ENCODE results near the gene USP28.

Gene USP28

DNA sequence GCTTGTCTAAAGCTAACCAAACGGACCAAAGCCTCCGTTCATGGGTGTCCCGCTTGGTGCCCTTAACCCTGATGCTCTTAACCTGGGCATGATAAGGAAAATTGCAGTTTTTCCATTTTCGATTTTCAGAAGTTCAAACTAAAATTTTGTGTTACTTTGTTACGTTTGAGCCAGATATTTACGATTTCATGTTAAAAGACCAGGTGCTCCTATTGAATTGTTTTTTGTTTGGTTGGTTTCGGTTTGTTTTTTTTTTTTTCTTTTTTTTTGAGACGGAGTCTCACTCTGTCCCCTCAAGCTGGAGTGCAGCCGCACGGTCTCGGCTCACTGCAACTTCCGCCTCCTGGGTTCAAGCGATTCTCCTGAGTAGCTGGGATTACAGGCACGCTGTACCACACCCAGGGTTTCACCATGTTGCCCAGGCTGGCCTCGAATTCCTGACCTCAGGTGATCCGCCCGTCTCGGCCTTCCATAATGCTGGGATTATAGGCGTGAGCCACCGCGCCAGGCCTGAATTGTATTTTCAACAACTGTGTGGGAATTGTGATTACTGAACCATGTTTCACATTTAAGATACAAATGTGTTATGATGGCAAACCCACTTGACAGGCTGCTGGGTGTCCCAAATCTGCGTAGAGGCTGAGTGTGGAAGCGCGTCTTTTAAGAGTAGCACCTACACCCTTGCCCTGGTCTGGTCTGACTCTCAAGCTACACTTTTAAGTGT, 864 bp upstream of the USP28 start:
- peak overlapping the region; percentile 97 to 99 (median 97) for H3K27ac Mint-ChIP-seq
- no peaks in the 10 kb centered on the region for H3K36me3 Mint-ChIP-seq (ENCODE audit: low read depth)
- TF ChIP-seq, protein P1, sequence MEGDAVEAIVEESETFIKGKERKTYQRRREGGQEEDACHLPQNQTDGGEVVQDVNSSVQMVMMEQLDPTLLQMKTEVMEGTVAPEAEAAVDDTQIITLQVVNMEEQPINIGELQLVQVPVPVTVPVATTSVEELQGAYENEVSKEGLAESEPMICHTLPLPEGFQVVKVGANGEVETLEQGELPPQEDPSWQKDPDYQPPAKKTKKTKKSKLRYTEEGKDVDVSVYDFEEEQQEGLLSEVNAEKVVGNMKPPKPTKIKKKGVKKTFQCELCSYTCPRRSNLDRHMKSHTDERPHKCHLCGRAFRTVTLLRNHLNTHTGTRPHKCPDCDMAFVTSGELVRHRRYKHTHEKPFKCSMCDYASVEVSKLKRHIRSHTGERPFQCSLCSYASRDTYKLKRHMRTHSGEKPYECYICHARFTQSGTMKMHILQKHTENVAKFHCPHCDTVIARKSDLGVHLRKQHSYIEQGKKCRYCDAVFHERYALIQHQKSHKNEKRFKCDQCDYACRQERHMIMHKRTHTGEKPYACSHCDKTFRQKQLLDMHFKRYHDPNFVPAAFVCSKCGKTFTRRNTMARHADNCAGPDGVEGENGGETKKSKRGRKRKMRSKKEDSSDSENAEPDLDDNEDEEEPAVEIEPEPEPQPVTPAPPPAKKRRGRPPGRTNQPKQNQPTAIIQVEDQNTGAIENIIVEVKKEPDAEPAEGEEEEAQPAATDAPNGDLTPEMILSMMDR (IDR thresholded peaks at IDR 0.05; ENCODE audit: unreplicated experiment in 3 of 3): no peak
- H3K27me3 Mint-ChIP-seq (ENCODE audit: low read depth): no peaks in the 10 kb centered on the region
- peak overlapping the region; percentile 93 to 99 (median 95) for H3K4me3 Mint-ChIP-seq
- H3K9me3 Mint-ChIP-seq: no peaks in the 10 kb centered on the region
- H3K4me1 Mint-ChIP-seq: peaks cover 45% of the 10 kb centered on the region

DNA sequence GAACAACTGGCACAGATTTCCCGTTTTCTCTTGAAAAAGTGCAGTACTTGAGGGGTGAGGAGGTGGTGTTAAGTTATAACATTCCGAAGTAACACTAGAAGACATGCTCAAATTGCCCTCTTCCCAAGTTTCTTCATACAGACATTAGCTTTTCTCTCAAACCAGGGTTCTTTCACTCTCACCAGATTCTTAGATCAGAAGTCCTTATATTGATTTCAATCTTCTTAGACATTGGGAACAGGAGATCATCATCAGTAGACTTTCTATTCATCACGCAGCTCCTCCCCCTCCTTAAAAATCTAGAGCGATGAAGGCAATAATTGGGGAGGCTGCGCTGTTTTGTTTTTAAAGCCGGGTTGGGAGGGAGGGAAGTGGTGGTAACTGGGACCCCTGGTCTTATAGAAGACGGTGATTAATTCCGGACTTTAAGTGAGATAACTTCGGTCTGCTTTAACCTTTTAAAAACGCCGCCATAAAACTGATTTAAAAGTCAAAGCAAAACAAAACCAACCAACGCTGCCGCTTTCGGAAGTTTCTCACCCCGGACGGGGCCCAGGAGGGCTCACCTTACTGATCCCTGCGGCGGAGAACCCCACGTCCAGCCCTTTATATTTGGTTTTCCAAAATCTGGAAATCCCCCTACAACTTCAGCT, 665 bp downstream of the USP28 start:
- H3K4me3 Mint-ChIP-seq: peak overlapping the region; percentile 84 to 94 (median 89)
- H3K27me3 Mint-ChIP-seq (ENCODE audit: low read depth): no peaks in the 10 kb centered on the region
- TF ChIP-seq, protein P1 (IDR thresholded peaks at IDR 0.05; ENCODE audit: unreplicated experiment in 3 of 3): no peak
- peaks cover 50% of the 10 kb centered on the region for H3K4me1 Mint-ChIP-seq
- peak overlapping the region; percentile 68 to 87 (median 84) for H3K27ac Mint-ChIP-seq
- no peaks in the 10 kb centered on the region for H3K36me3 Mint-ChIP-seq (ENCODE audit: low read depth)
- no peaks in the 10 kb centered on the region for H3K9me3 Mint-ChIP-seq

DNA sequence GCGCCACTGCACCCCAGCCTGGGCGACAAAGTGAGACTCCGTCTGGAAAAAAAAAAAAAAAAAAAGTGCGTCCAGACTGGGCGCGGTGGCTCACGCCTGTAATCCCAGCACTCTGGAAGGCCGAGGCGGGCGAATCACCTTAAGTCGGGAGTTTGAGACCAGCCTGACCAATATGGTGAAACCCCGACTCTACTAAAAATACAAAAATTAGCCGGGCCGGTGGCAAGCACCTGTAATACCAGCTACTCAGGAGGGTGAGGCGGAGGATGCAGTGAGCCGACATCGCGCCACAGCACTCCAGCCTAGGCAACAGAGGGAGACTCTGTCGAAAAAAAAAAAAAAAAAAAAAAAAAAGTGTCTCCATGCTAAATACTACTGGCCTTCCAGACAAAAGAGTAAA, 1.3 kb downstream of the USP28 start:
- Mint-ChIP-seq H3K9me3 (no peaks in the 10 kb centered on the region), H3K4me1 (peaks cover 50% of the 10 kb centered on the region), H3K27ac (peak overlapping the region; percentile 68 to 87 (median 84)), H3K36me3 (ENCODE audit: low read depth) (no peaks in the 10 kb centered on the region), H3K27me3 (ENCODE audit: low read depth) (no peaks in the 10 kb centered on the region), H3K4me3 (peak overlapping the region; percentile 84 to 94 (median 89))
- TF ChIP-seq, protein P1 (IDR thresholded peaks at IDR 0.05; ENCODE audit: unreplicated experiment in 3 of 3): no peak

DNA sequence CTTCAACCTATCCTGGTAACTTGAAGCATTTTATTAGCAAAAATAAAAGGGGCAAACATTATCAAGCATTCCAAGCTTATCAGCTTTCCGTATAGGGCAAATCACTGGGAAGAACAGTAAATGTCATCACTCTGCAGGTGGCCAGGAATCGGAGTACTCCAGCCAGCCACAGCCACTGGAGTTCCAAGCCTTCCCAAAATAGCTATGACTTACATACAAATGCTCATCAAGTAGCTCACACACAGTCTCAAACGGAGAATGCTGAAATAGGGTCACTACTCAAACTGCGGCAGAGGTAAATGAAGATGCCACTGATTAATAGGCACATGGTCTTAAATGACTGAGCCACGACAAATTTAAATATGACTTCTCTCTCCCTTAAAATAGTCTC, 2.1 kb downstream of the USP28 start:
- TF ChIP-seq, protein P1 (IDR thresholded peaks at IDR 0.05; ENCODE audit: unreplicated experiment in 3 of 3): no peak
- H3K4me1 Mint-ChIP-seq: peaks cover 50% of the 10 kb centered on the region
- peaks cover 4% of the 10 kb centered on the region for H3K36me3 Mint-ChIP-seq (ENCODE audit: low read depth)
- H3K27me3 Mint-ChIP-seq (ENCODE audit: low read depth): no peaks in the 10 kb centered on the region
- H3K9me3 Mint-ChIP-seq: no peaks in the 10 kb centered on the region
- H3K27ac Mint-ChIP-seq: peak overlapping the region; percentile 4 to 36 (median 21)
- H3K4me3 Mint-ChIP-seq: peak overlapping the region; percentile 84 to 94 (median 89)

DNA sequence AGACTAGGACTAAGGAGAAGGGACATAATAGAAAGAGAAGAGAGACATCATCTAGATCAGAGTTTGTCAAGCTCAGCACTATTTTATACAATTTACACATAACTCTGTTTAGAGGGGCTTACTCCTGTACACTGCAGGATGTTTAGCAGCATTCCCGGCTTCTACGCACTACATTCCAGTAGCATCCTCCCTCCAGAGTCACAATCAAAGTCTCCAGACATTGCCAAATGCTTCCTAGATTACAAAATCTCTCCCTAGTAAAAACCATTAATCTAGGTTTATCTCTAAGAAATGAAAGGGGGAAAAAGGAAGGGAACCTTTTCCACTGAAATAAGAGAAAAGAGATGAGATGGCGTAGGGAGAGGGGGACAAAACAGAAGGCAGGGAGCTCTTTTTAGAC, 4.0 kb downstream of the USP28 start:
- TF ChIP-seq, protein P1 (IDR thresholded peaks at IDR 0.05; ENCODE audit: unreplicated experiment in 3 of 3): no peak
- H3K27ac Mint-ChIP-seq: peak overlapping the region; percentile 48 to 88 (median 81)
- H3K27me3 Mint-ChIP-seq (ENCODE audit: low read depth): no peaks in the 10 kb centered on the region
- peaks cover 45% of the 10 kb centered on the region for H3K4me1 Mint-ChIP-seq
- H3K36me3 Mint-ChIP-seq (ENCODE audit: low read depth): peaks cover 17% of the 10 kb centered on the region
- H3K9me3 Mint-ChIP-seq: no peaks in the 10 kb centered on the region
- peak overlapping the region; percentile 28 to 74 (median 58) for H3K4me3 Mint-ChIP-seq
